Measurements from ENCODE around the gene CCNT2. TPM values are rescaled to one million over a fixed set of nuclear protein-coding genes. Genes with fewer than 3 reads are reported as not detected.
"Not testable (repeated sequence)": the region's sequence is repeated elsewhere in the genome, so short reads cannot be mapped to it uniquely, and the experiment has no call there.

CCNT2 gene
- total RNA-seq, 5 donors from 2014 or later (not counting 1 experiment from before 2014, with no cell fraction given) = 51.7 to 75.3 (median 62.6) TPM

DNA sequence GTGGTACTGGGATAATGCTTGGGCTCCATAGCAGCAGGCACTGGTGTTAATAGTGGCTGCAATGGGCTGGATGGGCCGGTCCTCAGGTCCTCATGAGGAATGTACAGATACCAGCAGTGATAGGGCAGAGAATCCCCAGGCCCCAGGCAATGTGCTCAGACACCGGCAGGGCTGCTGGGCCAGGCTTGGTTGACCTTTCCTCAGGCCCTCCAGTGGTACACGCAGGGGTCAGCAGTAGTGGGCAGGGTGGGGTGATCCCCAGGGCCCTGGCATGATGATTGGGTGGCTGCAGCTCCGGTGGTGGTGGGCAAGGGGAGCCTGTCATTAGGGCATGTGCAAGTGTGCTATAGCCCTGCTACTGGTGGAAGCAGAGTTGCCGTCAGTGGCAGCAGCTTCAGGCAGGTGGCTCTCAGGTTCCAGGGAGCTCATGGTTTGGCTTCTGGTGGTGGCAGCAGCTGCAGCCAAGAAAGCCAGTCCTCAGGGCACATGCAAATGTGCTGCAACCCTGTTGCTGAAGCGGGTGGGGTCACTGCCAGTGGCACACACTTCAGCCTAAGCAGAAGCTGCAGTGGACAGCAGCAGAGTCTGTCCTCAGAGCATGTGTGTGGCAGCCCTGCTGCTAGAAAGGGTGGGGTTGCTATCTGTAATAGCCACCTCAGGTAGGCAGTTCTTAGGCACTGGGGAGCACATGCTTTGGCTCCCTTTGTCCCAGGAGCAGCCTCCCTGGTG, 56.8 kb downstream of the CCNT2 start:
- ATAC-seq (replicated peaks in 1 of 4) (no peak), DNase-seq (no peak)
- H3K9me3 ChIP-seq = peaks cover 2% of the 10 kb centered on the region
- no peak overlapping the region for H3K4me3 ChIP-seq (ENCODE audit: control insufficient read depth in 1 of 2, extremely low read depth in 1 of 2, low read length in 1 of 2)
- POLR2A ChIA-PET = no interaction called here
- Mint-ChIP-seq H3K27me3 (peaks cover 4 to 8% of the 10 kb centered on the region in 2 donors), H3K9me3 (peaks cover 18 to 33% (median 24%) of the 10 kb centered on the region in 3 donors), H3K4me3 (no peak overlapping the region), H3K4me1 (no peaks in the 10 kb centered on the region), H3K36me3 (peaks cover 20% of the 10 kb centered on the region), H3K27ac (no peak overlapping the region)
- CTCF ChIA-PET = no interaction called here
- WGBS (ENCODE audit: insufficient coverage) = 87% methylated on average over 6 of the region's 6 CpGs
- H3K27me3 ChIP-seq (replicated peaks in 1 of 2; ENCODE audit: control insufficient read depth in 2 of 2, extremely low read depth in 1 of 2, insufficient read depth in 2 of 2, low read length in 1 of 2) = peaks cover 0 to 8% of the 10 kb centered on the region in 2 experiments
- no peaks in the 10 kb centered on the region for H3K4me1 ChIP-seq (ENCODE audit: control insufficient read depth in 1 of 2, extremely low read depth in 1 of 2, insufficient read depth in 2 of 2, low read length in 2 of 2)
- no peaks in the 10 kb centered on the region for H3K36me3 ChIP-seq (ENCODE audit: control insufficient read depth in 2 of 2, extremely low read depth in 1 of 2, insufficient read depth in 1 of 2, low read length in 1 of 2)
- no peak overlapping the region for H3K27ac ChIP-seq (ENCODE audit: low read length)

DNA sequence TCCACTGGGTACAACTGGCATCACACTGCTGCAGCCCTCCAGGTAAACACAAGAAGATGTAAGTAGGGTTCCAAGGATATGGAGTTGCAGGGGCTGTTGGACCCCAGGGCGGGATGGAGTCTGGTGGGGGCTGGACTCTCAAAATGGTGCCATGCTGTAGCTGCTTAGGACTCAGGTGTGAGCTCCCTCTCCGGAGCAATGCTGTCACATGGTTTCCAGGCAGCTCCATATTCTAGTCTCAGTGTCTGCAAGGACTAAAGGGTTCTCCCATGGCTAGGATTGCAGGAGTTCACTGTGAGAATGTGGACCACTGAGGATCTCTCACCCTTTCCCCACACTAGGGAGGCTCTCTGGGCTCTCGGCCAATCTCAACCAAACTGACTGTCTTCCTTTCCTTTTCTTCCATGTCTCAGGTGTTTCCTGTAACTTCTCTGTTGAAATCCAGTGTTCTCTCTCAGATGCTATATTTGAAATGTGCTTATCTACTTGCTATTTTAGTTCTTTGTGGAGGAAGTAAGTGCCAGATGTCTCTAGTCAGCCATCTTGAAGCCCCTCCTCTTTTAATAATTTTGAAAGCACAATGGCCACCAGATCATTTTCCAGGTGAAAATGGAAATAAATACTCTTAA, 57.6 kb downstream of the CCNT2 start:
- DNase-seq (no peak), ATAC-seq (replicated peaks in 1 of 4) (no peak)
- peaks cover 0 to 11% of the 10 kb centered on the region in 2 experiments for H3K27me3 ChIP-seq (replicated peaks in 1 of 2; ENCODE audit: control insufficient read depth in 2 of 2, extremely low read depth in 1 of 2, insufficient read depth in 2 of 2, low read length in 1 of 2)
- peaks cover 2% of the 10 kb centered on the region for H3K9me3 ChIP-seq
- Mint-ChIP-seq H3K36me3 (peaks cover 20% of the 10 kb centered on the region), H3K27ac (no peak overlapping the region), H3K9me3 (peaks cover 18 to 28% (median 22%) of the 10 kb centered on the region in 3 donors), H3K4me3 (no peak overlapping the region), H3K27me3 (peaks cover 4 to 12% of the 10 kb centered on the region in 2 donors), H3K4me1 (no peaks in the 10 kb centered on the region)
- CTCF ChIA-PET = interaction anchor here in 1 of 2 donors (0.5 kb wide), 1 partner anchor 13 kb away, joined by 3 read pairs; no protein-coding TSS in a partner anchor
- no peak overlapping the region for H3K27ac ChIP-seq (ENCODE audit: low read length)
- H3K4me1 ChIP-seq (ENCODE audit: control insufficient read depth in 1 of 2, extremely low read depth in 1 of 2, insufficient read depth in 2 of 2, low read length in 2 of 2) = no peaks in the 10 kb centered on the region
- WGBS (ENCODE audit: insufficient coverage) = 80% methylated on average over 1 of the region's 3 CpGs
- no peak overlapping the region for H3K4me3 ChIP-seq (ENCODE audit: control insufficient read depth in 1 of 2, extremely low read depth in 1 of 2, low read length in 1 of 2)
- POLR2A ChIA-PET = no interaction called here
- H3K36me3 ChIP-seq (ENCODE audit: control insufficient read depth in 2 of 2, extremely low read depth in 1 of 2, insufficient read depth in 1 of 2, low read length in 1 of 2) = no peaks in the 10 kb centered on the region

DNA sequence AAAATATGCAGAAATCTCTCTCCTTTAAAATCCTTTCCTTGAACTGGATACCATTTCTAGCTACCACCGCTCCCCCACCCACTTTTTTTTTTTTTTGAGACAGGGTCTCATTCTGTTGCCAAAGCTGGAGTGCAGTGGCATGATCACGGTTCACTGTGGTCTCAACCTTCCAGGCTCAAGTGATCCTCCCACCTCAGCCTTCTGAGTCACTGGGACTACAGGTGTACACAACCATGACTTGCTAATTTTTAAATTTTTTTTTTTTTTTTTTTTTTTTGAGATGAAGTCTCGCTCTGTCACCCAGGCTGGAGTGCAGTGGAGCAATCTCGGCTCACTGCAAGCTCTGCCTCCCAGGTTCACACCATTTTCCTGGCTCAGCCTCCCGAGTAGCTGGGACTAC, 58.5 kb downstream of the CCNT2 start:
- H3K27ac ChIP-seq (ENCODE audit: low read length); POLR2A ChIA-PET; H3K36me3 ChIP-seq (ENCODE audit: control insufficient read depth in 2 of 2, extremely low read depth in 1 of 2, insufficient read depth in 1 of 2, low read length in 1 of 2); ATAC-seq (replicated peaks in 1 of 4); H3K4me1 ChIP-seq (ENCODE audit: control insufficient read depth in 1 of 2, extremely low read depth in 1 of 2, insufficient read depth in 2 of 2, low read length in 2 of 2); H3K4me3 ChIP-seq (ENCODE audit: control insufficient read depth in 1 of 2, extremely low read depth in 1 of 2, low read length in 1 of 2); DNase-seq; H3K4me1 Mint-ChIP-seq; H3K4me3 Mint-ChIP-seq; H3K9me3 ChIP-seq; H3K27ac Mint-ChIP-seq: not testable (repeated sequence)
- 90% methylated on average over 1 of the region's 5 CpGs for WGBS (ENCODE audit: insufficient coverage)
- Mint-ChIP-seq H3K36me3 (peaks cover 20% of the 10 kb centered on the region), H3K27me3 (peaks cover 4 to 12% of the 10 kb centered on the region in 2 donors), H3K9me3 (peaks cover 18 to 26% (median 18%) of the 10 kb centered on the region in 3 donors)
- CTCF ChIA-PET = interaction anchor here in 1 of 2 donors (0.6 kb wide), 1 partner anchor 277 kb away, joined by 3 read pairs; no protein-coding TSS in a partner anchor
- peaks cover 0 to 11% of the 10 kb centered on the region in 2 experiments for H3K27me3 ChIP-seq (replicated peaks in 1 of 2; ENCODE audit: control insufficient read depth in 2 of 2, extremely low read depth in 1 of 2, insufficient read depth in 2 of 2, low read length in 1 of 2)

DNA sequence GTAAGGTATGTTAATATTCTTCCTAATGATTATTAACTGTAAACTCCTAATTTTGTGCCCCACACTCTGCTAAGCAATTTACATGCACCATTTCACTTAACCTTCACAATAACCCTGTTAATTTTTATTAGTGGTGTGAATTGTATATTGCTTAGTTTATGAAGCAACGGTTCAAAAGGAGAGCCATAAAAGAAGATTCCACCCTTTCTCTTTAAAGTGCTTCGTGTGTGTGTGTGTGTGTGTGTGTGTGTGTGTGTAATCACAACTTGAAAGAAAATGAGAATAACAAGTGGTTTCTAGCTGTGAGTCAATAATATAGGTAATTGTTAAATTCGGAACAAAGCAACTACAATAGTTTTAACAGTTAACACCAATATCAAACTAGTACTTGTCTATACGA, 60.6 kb downstream of the CCNT2 start:
- no peak for DNase-seq
- Mint-ChIP-seq H3K9me3 (peaks cover 6 to 16% (median 9%) of the 10 kb centered on the region in 3 donors), H3K27ac (no peak overlapping the region), H3K36me3 (peaks cover 8% of the 10 kb centered on the region), H3K4me3 (no peak overlapping the region), H3K4me1 (no peaks in the 10 kb centered on the region), H3K27me3 (peaks cover 4 to 12% of the 10 kb centered on the region in 2 donors)
- WGBS (ENCODE audit: insufficient coverage) = no CpG with 5 or more reads among the region's 4 CpGs
- ATAC-seq (replicated peaks in 1 of 4) = no peak
- peaks cover 0 to 11% of the 10 kb centered on the region in 2 experiments for H3K27me3 ChIP-seq (replicated peaks in 1 of 2; ENCODE audit: control insufficient read depth in 2 of 2, extremely low read depth in 1 of 2, insufficient read depth in 2 of 2, low read length in 1 of 2)
- ChIA-PET POLR2A (interaction anchor here in 1 of 2 donors (0.6 kb wide), 1 partner anchor 1687 kb away, joined by 5 read pairs; no protein-coding TSS in a partner anchor), CTCF (no interaction called here)
- H3K9me3 ChIP-seq = peaks cover under 1% of the 10 kb centered on the region
- no peaks in the 10 kb centered on the region for H3K36me3 ChIP-seq (ENCODE audit: control insufficient read depth in 2 of 2, extremely low read depth in 1 of 2, insufficient read depth in 1 of 2, low read length in 1 of 2)
- no peak overlapping the region for H3K27ac ChIP-seq (ENCODE audit: low read length)
- H3K4me3 ChIP-seq (ENCODE audit: control insufficient read depth in 1 of 2, extremely low read depth in 1 of 2, low read length in 1 of 2) = no peak overlapping the region
- H3K4me1 ChIP-seq (ENCODE audit: control insufficient read depth in 1 of 2, extremely low read depth in 1 of 2, insufficient read depth in 2 of 2, low read length in 2 of 2) = no peaks in the 10 kb centered on the region

DNA sequence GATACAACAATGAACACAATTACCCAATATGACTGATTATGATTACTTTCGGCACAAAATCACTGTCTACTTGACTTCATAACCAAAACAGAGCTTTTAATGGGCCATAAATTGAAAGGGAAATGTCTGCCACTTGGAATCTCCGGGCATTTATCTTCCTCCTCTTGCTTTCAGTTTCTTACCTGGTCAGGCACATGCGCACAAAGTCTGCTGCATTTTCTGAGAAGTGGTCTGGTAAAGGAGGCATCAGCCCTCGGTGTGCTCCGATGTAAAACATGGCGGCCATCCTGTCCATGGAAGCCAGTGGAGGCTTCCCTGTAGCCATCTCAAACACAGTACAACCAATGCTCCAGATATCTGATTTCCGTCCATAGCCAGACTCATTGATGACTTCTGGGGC, 62.0 kb downstream of the CCNT2 start:
- H3K27me3 ChIP-seq (replicated peaks in 1 of 2; ENCODE audit: control insufficient read depth in 2 of 2, extremely low read depth in 1 of 2, insufficient read depth in 2 of 2, low read length in 1 of 2) = peaks cover 0 to 3% of the 10 kb centered on the region in 2 experiments
- ChIA-PET CTCF (interaction anchor here in 1 of 2 donors (0.6 kb wide), 1 partner anchor 60 kb away, joined by 4 read pairs; no protein-coding TSS in a partner anchor), POLR2A (interaction anchor here in 1 of 2 donors (0.7 kb wide), 1 partner anchor 9 kb away, joined by 4 read pairs; no protein-coding TSS in a partner anchor)
- H3K9me3 ChIP-seq = peaks cover 2% of the 10 kb centered on the region
- Mint-ChIP-seq H3K9me3 (peaks cover 0 to 8% (median 4%) of the 10 kb centered on the region in 3 donors), H3K4me3 (no peak overlapping the region), H3K27me3 (peaks cover 4 to 12% of the 10 kb centered on the region in 2 donors), H3K4me1 (no peaks in the 10 kb centered on the region), H3K36me3 (no peaks in the 10 kb centered on the region), H3K27ac (no peak overlapping the region)
- no peaks in the 10 kb centered on the region for H3K4me1 ChIP-seq (ENCODE audit: control insufficient read depth in 1 of 2, extremely low read depth in 1 of 2, insufficient read depth in 2 of 2, low read length in 2 of 2)
- ATAC-seq (replicated peaks in 1 of 4) = no peak
- WGBS (ENCODE audit: insufficient coverage) = 87% methylated on average over 6 of the region's 7 CpGs
- H3K36me3 ChIP-seq (ENCODE audit: control insufficient read depth in 2 of 2, extremely low read depth in 1 of 2, insufficient read depth in 1 of 2, low read length in 1 of 2) = no peaks in the 10 kb centered on the region
- no peak overlapping the region for H3K4me3 ChIP-seq (ENCODE audit: control insufficient read depth in 1 of 2, extremely low read depth in 1 of 2, low read length in 1 of 2)
- H3K27ac ChIP-seq (ENCODE audit: low read length) = no peak overlapping the region
- no peak for DNase-seq

DNA sequence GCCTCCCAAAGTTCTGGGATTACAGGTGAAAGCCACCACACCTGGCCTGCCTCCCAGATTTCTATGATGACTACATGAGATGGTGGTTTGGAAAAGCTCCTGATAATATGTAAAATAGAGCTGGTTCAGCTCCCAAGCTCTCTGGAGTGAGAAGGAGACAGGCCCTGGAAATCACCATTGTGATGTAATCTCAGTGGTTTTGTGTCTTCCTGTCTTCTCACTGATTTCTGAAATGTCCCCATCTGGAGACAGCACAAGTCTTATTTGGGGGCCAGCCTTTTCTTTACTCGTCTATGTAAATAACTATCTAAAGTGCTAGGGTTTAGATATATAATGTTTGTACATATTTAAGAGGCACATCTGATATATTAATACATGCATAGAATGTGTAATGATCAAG, 64.0 kb downstream of the CCNT2 start:
- Histone ChIP-seq H3K4me3 (ENCODE audit: control insufficient read depth in 1 of 2, extremely low read depth in 1 of 2, low read length in 1 of 2) (no peak overlapping the region), H3K36me3 (ENCODE audit: control insufficient read depth in 2 of 2, extremely low read depth in 1 of 2, insufficient read depth in 1 of 2, low read length in 1 of 2) (no peaks in the 10 kb centered on the region), H3K27me3 (replicated peaks in 1 of 2; ENCODE audit: control insufficient read depth in 2 of 2, extremely low read depth in 1 of 2, insufficient read depth in 2 of 2, low read length in 1 of 2) (peaks cover 0 to 3% of the 10 kb centered on the region in 2 experiments), H3K4me1 (ENCODE audit: control insufficient read depth in 1 of 2, extremely low read depth in 1 of 2, insufficient read depth in 2 of 2, low read length in 2 of 2) (no peaks in the 10 kb centered on the region), H3K27ac (ENCODE audit: low read length) (no peak overlapping the region), H3K9me3 (peaks cover 2% of the 10 kb centered on the region)
- no peak for ATAC-seq (replicated peaks in 1 of 4)
- WGBS (ENCODE audit: insufficient coverage) = no CpG with 5 or more reads among the region's 1 CpG
- H3K9me3 Mint-ChIP-seq = peaks cover 0 to 11% (median 4%) of the 10 kb centered on the region in 3 donors
- H3K27ac Mint-ChIP-seq = no peak overlapping the region
- no peaks in the 10 kb centered on the region for H3K4me1 Mint-ChIP-seq
- H3K27me3 Mint-ChIP-seq = peaks cover 4 to 11% of the 10 kb centered on the region in 2 donors
- POLR2A ChIA-PET = interaction anchor here in 1 of 2 donors (0.7 kb wide), 1 partner anchor 20 kb away, joined by 3 read pairs; no protein-coding TSS in a partner anchor
- CTCF ChIA-PET = no interaction called here
- H3K36me3 Mint-ChIP-seq = no peaks in the 10 kb centered on the region
- DNase-seq = no peak
- no peak overlapping the region for H3K4me3 Mint-ChIP-seq
